ENCODE measurements around the gene USP9Y.
"Not testable (repeated sequence)": the region's sequence is repeated elsewhere in the genome, so short reads cannot be mapped to it uniquely, and the experiment has no call there.

USP9Y gene, protein sequence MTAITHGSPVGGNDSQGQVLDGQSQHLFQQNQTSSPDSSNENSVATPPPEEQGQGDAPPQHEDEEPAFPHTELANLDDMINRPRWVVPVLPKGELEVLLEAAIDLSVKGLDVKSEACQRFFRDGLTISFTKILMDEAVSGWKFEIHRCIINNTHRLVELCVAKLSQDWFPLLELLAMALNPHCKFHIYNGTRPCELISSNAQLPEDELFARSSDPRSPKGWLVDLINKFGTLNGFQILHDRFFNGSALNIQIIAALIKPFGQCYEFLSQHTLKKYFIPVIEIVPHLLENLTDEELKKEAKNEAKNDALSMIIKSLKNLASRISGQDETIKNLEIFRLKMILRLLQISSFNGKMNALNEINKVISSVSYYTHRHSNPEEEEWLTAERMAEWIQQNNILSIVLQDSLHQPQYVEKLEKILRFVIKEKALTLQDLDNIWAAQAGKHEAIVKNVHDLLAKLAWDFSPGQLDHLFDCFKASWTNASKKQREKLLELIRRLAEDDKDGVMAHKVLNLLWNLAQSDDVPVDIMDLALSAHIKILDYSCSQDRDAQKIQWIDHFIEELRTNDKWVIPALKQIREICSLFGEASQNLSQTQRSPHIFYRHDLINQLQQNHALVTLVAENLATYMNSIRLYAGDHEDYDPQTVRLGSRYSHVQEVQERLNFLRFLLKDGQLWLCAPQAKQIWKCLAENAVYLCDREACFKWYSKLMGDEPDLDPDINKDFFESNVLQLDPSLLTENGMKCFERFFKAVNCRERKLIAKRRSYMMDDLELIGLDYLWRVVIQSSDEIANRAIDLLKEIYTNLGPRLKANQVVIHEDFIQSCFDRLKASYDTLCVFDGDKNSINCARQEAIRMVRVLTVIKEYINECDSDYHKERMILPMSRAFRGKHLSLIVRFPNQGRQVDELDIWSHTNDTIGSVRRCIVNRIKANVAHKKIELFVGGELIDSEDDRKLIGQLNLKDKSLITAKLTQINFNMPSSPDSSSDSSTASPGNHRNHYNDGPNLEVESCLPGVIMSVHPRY (N-terminal part only)

DNA sequence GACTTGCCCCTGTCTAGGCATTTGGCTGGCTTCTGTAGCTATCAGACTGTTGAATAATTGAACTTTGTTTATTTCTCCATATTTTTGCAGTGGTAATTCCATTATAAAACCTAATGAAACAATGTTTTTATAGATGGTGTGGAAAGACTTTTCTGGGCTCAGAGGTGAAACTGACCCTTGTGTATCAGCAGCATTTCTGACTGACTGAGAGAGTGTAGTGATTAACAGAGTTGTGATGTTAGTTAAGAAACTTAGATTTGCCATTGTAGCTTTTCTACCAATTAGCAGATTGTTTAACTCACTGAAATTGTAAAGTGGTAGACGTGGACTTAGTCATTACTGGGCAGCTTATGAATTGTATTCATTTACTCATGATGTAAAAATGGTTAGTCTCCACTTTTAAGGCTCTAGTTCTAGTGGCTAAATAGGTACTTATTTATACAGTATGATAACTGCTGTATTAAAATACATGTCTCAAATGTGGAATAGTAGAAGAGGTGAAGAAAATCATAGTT is at the start of gene USP9Y:
USP9Y (plus strand) TSS at position 51 of the 515 bp plus-strand sequence. CDS start 8,217 bp downstream, outside the sequence.
- DNase-seq (ENCODE audit: low read depth, low spot score) = no peak

DNA sequence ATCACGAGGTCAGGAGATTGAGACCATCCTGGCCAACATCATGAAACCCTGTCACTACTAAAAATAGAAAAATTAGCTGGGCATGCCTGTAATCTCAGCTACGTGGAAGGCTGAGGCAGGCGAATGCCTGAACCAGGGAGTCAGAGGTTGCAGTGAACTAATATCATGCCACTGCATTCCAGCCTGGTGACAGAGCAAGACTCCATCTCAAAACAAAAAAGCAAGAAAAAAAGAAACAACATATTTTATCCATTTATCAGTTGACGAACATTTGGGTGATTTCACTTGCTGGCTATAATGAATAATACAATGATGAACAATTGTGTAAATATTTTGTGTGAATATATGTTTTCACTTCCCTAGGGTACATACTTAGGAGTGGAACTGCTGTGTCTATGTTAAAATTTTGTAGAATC is 49.4 kb upstream of the USP9Y start:
- no peak for DNase-seq (ENCODE audit: low read depth, low spot score)

DNA sequence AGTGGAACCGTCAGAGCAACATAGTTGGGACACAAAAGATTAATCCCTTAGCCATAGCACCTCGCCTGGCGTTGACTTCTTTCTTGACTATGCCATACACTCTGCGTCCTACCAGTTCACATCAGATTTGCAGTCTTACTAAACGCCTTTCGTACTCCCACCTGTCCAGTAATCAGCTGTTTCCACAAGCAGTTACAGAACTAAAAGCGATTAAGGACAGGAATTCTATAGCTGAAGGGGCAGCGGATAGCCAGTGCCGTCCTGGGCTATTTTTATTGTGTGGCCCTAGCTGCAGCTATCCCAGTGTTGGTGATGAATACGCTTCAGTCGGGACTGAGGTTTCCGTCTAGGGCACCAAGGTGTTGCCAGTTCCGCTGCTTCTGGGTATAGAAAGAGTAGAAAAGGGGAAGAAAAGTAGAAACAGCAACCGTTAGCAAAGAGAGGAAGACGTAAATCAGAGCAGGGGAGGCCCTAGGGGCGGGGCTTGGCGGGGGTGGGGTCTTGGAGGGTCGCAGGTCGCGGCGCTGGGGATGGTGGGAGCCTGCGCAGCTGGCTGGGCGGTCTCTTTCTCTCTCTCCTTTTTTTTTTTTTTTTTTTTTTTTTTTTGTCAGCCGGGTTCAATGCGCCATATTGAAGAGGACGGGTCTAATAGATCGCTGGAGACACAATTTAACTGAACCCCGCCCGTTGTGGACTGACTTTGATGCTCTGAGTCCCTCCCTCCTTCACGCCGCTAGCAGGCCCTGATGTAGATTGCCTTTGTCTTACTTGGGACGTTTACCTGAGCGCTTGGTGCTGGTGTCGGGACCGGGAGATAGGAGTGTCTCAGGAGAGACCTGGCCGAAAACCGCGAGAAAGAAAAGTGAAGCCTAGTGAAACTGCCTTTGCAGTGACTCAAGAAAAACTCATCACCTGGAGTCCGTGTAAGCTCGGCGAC is 39.0 kb upstream of the USP9Y start:
- no peak for DNase-seq (ENCODE audit: low read depth, low spot score)

DNA sequence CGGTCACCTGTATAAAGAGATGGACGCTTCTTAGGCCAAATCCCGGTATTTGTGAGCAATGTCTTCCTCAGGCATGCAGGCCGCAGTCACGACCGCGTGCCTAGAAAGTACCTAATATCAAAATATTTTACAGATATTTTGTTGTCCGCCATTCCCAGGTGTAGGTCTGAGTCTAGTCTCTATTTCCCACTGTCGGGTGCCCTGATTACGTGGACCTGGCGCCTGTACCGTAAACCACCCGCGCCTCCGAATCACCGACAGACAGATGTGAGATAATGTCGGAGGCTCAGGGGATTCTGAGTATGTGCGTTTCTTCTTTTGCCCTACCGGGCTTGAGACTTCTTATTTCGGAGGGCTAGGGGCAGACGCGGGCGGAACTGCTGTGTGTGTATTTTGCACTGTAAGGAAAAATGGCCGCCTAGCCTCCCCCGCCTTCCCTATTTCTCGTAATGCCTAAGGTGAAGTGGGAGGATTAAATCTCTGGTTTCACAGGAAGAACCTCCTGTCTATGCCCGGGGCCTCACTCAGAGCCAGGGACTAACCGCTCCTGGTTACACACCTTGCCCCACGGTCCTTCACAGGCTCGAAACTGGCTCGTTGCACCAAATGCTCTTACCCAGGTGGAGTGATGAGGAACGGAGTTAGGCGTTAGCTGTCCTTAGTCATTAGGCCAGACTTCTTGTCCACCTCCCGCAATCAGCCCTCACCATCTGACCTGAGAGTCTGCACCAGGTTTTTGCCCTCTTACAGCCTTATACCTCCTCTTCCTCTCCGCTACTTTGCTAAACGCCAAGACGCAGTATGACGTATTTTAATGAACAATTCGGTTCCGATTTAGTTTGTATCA is 38.1 kb upstream of the USP9Y start:
- DNase-seq (ENCODE audit: low read depth, low spot score) = no peak

DNA sequence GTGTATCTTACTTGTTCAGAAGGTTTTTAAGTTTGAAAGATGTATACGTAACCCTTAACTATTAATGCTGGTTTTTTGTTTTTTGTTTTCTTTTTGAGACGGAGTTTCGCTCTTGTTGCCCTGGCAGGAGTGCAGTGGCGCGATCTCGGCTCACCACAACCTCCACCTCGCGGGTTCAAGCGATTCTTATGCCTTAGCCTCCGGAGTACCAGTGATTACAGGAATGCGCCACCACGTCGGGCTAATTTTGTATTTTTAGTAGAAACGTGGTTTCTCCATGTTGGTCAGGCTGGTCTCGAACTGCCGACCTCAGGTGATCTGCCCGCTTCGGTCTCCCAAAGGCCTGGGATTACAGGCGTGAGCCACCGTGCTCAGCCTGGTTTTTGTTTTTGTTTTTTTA is 37.2 kb upstream of the USP9Y start:
- not testable (repeated sequence) for DNase-seq (ENCODE audit: low read depth, low spot score)

DNA sequence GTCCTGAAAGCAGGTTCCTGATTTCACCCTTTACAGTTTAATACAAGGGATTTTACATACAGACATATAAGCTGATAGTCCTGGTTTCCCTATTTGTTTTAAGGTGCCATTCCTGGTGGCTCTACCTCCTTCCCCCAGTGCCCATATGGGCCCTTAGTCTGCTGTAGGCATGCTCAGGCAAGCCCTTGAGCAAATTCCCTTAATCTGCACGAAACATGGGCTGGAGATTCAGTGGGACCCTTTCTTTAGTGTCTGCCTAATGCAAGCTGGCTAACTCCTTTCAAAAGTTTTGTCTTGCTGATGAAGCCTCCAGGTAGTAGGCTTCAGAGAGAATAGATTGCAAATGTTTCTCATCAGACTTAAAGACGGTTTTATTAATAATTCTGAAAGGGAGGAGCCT is 22.9 kb upstream of the USP9Y start:
- DNase-seq (ENCODE audit: low read depth, low spot score) = no peak

DNA sequence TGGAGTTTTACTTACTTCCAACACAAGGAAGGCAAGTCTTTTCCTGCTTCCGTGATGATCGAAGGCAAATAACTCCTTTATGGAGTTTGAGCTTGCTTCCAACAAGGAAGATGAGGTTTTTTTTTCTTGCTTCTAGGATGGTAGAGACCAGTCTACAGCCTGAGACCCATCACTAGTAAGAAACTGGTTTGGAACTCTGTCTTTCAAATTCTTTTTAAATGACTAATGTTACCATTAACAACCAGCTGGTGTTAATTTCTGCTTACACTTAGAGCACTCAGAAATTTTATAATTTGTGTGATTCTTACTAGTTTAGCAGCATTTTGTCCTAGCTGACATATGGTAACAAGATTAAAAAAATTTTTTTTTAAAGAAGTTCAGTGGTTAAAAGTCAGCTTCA is 19.5 kb upstream of the USP9Y start:
- no peak for DNase-seq (ENCODE audit: low read depth, low spot score)

DNA sequence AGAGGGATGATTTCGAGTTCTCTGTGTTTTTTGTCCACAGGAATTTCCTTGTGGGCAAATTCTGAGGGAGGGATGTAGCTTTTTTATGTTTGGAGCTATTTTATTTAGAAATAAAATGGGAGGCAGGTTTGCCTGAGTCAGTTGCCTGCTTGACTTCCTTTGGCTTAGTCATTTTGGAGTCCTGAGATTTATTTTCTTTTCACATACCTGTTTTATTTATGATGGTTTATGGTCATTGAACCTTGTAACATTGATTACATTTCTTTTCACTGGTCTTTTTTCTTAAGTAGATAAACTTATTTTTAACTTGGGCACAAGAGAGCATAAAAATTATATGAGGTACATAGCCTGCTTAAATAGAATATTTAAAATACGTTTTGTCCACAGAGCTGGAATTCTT is 12.7 kb upstream of the USP9Y start:
- DNase-seq (ENCODE audit: low read depth, low spot score) = no peak

DNA sequence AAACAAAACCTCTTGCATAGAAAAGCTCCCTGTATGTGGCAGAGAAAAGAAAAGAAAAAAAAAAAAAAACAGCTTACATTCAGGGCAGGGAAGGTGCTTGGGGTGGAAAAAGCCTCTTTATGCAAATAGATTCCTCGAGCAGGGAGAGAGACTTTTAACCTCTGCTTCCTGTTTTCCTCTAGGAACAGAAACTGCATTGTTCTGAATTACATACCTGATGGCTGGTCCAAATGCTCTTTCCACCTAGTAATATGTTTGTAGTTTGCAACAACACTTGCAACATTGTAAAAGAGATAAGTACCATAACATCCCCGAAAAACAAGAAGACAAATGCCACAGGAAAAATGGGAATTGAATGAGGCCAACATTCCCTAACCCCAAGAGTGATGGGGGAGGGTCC is 944 bp upstream of the USP9Y start:
- DNase-seq (ENCODE audit: low read depth, low spot score) = no peak

DNA sequence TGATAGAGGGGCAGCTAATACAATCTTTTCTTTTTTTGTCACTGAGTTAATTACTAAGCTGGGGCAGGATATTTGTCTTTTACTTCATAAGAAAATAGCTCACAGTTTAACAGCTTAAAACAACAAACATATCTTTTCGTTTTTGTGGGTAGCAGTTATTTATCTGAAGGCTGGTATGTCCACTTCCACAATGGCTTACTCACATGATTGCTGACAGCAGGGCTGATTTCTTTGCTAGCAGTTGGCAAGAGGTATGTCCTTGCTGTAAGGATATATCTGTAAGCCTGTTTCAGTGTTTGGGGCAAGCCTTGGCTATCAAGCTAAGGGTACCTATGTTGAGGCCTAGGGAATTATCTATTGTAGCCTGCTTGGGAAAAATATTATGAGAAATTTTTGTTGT is 1.1 kb downstream of the USP9Y start:
- no peak for DNase-seq (ENCODE audit: low read depth, low spot score)

DNA sequence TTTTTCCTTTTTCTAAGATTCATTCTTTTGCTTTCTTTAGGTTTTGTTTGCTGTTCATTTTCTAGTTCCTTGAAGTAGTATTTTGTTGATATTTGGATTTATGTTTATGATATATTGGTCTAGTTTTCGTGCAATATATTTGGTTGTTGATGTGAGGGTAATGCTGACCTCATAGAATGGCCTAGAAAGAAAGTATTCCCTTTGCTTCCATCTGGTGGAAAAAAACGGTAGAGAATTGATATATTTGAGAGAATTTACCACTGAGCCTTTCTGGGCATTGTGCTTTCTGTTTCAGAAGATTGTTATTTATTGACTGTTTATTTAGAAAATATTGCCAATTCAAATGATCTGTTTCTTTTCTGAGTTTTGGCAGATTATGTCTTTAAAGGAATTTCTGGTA is 9.4 kb downstream of the USP9Y start:
- DNase-seq (ENCODE audit: low read depth, low spot score) = no peak

DNA sequence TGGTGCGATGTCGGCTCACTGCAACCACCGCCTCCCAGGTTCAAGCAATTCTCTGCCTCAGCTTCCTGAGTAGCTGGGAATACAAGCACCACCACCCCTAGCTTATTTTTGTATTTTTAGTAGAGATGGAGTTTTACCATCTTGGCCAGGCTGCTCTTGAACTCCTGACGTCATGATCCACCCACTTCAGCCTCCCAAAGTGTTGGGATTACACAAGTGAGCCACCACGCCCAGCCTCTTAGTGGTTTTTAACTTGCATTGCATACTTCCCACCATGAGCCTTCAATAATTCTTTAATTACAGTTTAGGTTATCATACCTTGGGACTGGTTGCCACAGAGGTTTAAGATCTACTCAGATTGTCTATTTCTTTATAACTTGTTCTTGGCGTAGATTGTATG is 14.3 kb downstream of the USP9Y start:
- DNase-seq (ENCODE audit: low read depth, low spot score) = no peak

DNA sequence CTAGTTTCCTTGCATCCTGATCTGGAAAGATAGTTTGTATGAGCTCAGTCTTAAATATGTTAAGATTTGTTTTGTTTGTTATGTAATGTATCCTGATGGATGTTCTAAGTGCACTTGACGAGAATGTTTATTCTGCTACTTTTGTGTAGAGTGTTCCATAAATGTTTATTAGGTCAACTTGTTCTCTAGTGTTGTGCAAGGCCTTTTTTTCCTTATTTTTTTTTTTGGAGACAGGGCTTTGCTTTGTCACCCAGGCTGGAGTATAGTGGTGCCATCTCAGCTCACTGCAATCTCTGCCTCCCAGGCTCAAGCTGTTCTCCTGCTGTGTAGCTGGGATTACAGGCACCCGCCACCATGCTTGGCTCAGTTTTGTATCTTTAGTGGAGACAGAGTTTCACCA is 28.7 kb downstream of the USP9Y start:
- DNase-seq (ENCODE audit: low read depth, low spot score) = no peak

DNA sequence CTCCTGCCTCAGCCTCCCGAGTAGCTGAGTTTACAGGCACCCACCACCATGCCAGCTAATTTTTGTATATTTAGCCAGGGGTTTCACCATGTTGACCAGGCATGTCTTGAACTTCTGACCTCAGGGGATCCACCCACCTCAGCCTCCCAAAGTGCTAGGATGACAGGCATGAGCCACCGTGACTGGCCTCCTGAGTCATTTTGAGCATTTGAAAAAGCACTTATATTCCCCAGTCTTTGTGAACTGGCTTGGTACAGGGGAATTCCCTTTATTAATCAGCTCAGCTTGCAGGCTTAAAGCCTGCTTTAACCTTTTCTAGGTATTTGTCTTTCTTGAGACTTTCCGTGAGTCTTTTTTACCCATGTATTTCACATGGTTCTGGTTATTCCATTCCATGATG is 32.6 kb downstream of the USP9Y start:
- DNase-seq (ENCODE audit: low read depth, low spot score) = no peak

DNA sequence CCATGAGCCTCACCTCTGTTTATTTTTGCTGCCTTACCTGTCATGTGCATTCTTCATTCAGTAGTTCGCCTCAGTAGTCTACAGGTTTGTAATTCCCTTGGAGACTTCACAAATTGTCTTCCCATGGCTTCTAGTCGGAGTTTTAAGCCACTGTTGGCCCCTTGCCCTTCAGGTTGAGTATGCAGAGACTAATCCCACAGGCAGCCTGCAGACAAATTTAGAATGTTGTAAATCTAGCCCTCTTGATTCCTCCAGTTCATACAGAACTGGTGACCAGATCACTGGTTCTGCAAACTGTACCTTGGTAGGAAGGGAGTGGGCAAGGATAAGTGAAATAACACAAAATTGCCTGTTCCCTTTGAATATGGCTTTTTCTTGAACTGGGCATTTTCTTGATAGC is 33.0 kb downstream of the USP9Y start:
- DNase-seq (ENCODE audit: low read depth, low spot score) = no peak

DNA sequence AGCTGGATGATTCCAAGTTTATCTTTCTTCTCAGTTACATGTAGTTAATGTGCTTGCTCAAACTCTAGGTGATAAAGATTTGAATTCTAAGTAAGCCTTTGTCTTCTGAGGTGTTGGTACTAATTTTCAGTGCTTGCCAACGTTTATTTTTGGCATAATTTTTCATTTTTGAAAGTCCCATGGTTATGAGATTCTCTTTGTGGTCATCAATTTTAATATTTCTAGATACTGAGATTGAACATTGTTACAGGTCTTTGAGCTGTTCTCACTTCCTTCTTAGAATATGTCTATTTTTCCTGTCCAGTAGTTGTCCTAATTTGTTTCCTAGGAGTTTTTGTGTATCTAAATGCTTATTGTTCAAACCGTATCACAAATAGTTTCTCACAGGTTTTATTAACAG is 40.4 kb downstream of the USP9Y start:
- no peak for DNase-seq (ENCODE audit: low read depth, low spot score)

DNA sequence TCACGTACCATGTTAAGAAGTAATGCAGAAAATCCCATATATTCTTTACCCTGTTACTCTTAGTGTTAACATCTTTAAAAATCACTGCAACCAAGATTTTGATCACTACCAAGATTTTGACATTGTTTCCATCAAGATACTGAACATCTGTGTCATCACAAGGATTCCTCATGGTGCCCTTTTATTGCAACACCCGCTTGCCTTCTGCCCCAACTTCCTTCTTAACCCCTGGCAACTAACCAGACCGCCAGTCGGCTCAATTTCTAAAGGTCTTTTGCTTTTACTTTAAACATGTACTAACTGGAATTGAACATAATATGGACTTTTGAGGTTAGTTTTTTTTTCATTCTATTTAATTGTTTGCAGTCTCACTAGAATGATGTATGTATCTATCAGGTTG is 41.7 kb downstream of the USP9Y start:
- DNase-seq (ENCODE audit: low read depth, low spot score) = no peak

DNA sequence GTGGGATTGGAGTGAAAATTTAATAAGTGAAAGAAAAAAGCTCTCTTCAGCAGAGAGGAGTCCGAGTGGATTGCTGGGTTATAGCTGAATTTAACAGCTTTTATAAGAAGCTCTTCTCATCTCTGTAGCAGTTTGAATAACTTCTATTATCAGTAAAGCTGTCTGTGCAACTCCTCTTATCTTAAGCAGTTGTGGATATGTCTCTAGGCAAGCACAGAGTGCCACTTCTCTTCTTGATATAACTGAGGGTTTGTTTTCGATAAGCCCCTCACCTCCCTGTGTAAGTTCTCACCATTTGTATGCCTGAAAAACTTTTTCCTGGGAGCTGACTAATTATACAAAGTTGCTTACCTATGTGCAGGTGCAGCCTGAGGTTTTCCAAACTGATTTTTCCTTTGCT is 43.1 kb downstream of the USP9Y start:
- DNase-seq (ENCODE audit: low read depth, low spot score) = no peak

DNA sequence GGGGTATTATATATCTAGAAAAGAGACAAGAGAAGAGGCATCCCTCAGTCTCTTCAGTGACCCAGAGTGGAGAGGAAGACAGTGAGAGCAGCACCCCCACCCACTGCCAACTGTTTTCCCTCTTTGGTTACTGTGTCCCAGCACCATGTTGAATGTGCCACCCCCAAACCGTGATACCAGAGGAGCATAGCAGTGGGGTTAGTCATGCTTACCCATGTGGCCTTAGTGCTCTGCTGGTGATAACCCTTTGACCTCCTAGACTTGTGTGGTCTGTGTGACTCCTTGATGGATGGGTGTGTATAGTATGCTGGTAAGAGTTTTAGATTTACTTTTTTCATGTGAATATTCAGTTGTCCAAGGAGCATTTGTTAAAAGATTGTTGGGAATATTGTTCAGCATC is 48.3 kb downstream of the USP9Y start:
- DNase-seq (ENCODE audit: low read depth, low spot score) = no peak

DNA sequence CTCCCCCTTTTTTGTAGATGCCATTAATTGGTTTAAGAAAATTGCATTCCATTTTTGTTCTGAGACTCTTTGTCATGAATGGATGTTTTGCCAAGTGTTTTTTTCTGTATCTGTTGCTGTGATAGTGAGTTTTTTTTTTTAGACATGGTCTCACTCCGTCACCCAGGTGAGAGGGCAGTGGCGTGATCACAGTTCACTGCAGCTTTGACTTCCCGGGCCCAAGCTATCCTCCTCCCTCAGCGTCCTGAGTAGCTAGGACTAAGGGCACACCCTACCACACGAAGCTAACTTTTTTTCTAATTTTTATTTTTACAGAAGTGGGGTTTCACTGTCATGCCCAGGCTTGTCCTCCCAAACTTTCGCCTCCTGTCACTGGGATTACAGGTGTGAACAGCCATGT is 51.8 kb downstream of the USP9Y start:
- DNase-seq (ENCODE audit: low read depth, low spot score) = no peak

All from smooth muscle cell of the brain vasculature (primary cell).